GM19238 (cell line): ENCODE measurements around the gene SYT14.
"Not testable (repeated sequence)": the region's sequence is repeated elsewhere in the genome, so short reads cannot be mapped to it uniquely, and the experiment has no call there.

ENCODE experiments used
- DNase-seq: peaks from one replicate; pipeline ENCODE4 v3.0.0; 2011; ENCODE audit warnings: low spot score; ENCODE audit not compliant: insufficient read length

The SYT14 gene

GRCh38 chr1:210112906-210113305 is 174.9 kb downstream of the SYT14 start:
- not testable (repeated sequence) for DNase-seq

GRCh38 chr1:210117198-210117597 is 179.2 kb downstream of the SYT14 start:
- no peak for DNase-seq

- DNase-seq: no peak
Measured at GRCh38 chr1:210117681-210118170, 179.7 kb downstream of the SYT14 start.

GRCh38 chr1:210123383-210123782 is 185.4 kb downstream of the SYT14 start:
- no peak for DNase-seq

- no peak for DNase-seq
Measured at GRCh38 chr1:210123924-210124589, 186.0 kb downstream of the SYT14 start.

- no peak for DNase-seq
Measured at GRCh38 chr1:210124736-210125135, 186.7 kb downstream of the SYT14 start.

GRCh38 chr1:210125143-210125542 is 187.1 kb downstream of the SYT14 start:
- no peak for DNase-seq

GRCh38 chr1:210129092-210129491 is 191.1 kb downstream of the SYT14 start:
- no peak for DNase-seq

GRCh38 chr1:210129759-210130158 is 191.7 kb downstream of the SYT14 start:
- DNase-seq: no peak

- no peak for DNase-seq
Measured at GRCh38 chr1:210132582-210132981, 194.6 kb downstream of the SYT14 start.

- no peak for DNase-seq
Measured at GRCh38 chr1:210143465-210144062, 205.5 kb downstream of the SYT14 start.

GRCh38 chr1:210144736-210145135 is 206.7 kb downstream of the SYT14 start:
- DNase-seq: no peak

- DNase-seq: no peak
Measured at GRCh38 chr1:210151052-210151672, 213.1 kb downstream of the SYT14 start.

- DNase-seq: no peak
Measured at GRCh38 chr1:210159211-210159610, 221.2 kb downstream of the SYT14 start.

GRCh38 chr1:210170220-210170619 is 232.2 kb downstream of the SYT14 start:
- no peak for DNase-seq

GRCh38 chr1:210174133-210174532 is 236.1 kb downstream of the SYT14 start:
- DNase-seq: no peak

- no peak for DNase-seq
Measured at GRCh38 chr1:210185063-210185462, 247.0 kb downstream of the SYT14 start.

GRCh38 chr1:210187849-210188606 is 250.0 kb downstream of the SYT14 start:
- not testable (repeated sequence) for DNase-seq

GRCh38 chr1:210189426-210189825 is 251.4 kb downstream of the SYT14 start:
- no peak for DNase-seq

GRCh38 chr1:210195635-210196160 is 257.7 kb downstream of the SYT14 start:
- DNase-seq: no peak

- DNase-seq: not testable (repeated sequence)
Measured at GRCh38 chr1:210196266-210196665, 258.2 kb downstream of the SYT14 start.

- DNase-seq: no peak
Measured at GRCh38 chr1:210198840-210199239, 260.8 kb downstream of the SYT14 start.
